GM21619 (cell line): Measurements from ENCODE around the gene MRPS10.
"Not testable (repeated sequence)": the region's sequence is repeated elsewhere in the genome, so short reads cannot be mapped to it uniquely, and the experiment has no call there.

Experiments
- ATAC-seq: cut with Tn5 transposase; IDR thresholded peaks from one replicate; pipeline ENCODE4 v1.9.1; 2021; ENCODE audit not compliant: unreplicated experiment

The MRPS10 gene

DNA sequence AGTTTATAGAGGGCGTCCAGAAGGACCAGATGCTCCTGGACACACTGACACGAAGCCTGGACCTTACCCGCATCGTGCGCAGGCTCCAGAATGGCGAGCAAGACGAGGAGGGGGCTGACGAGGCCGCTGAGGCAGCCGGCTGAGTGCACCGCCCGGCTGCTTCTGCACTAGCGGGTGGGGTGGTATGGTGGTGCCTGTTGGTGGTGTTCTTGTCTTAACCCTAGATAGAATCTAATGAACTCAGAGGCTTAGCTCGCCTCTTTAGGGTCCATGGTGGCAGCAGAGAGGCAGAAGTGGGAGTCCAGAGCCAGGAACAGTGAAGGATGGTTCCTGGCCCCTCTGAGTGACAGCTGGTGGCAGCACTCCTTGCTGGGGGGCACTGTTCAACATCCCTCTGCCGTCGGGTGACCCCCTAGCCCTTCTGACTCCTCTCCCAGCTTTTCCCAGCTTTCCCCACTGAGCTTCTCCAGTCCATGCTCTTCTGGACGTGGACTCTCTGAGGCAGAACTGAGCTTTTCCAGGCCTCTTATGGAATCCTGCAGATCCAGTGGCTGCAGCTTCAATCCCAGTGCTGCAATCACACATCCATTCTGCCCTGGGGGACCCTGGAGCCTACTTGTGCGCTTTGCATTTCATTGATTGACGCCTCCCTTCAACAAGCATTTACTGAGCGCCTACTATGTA is 38.3 kb downstream of the MRPS10 start:
- ATAC-seq = no peak

DNA sequence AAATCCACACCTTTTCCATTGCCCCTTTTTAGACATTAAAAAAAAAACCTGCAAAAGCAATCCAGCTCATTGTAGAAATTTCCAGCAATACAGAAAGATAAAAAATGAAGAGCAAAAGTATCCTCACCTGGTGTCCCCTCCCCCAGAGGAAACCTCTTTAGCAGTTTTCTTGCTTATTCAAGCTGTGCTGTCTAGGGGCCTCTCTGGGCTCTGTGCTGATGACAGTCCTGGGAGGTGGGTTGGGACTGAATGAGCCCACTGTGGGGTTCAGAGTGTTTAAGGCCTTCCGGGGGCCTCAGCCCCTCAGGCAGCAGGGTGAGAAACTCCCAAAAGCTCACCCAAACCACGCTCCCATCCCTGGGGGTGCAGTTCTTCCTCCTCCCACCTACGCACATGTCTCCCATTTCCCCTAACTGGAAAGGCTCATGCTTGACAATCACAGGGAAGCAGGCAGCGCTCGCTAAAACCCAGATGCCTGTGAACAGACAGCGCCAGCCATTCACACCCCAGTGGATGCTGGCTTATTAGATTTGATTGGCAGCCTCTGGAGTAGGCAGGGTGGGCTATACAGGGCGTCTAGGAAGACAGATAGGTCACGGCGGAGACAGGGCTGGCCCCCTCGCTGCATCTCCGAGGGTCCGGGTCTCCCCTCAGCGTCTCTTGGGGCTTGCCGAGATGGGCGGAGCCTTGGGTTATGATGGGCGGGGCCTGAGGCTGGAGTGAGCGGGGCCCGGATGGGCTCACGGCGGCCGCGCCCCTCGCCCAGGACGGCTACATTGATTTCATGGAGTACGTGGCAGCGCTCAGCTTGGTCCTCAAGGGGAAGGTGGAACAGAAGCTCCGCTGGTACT is 39.9 kb downstream of the MRPS10 start:
- no peak for ATAC-seq

DNA sequence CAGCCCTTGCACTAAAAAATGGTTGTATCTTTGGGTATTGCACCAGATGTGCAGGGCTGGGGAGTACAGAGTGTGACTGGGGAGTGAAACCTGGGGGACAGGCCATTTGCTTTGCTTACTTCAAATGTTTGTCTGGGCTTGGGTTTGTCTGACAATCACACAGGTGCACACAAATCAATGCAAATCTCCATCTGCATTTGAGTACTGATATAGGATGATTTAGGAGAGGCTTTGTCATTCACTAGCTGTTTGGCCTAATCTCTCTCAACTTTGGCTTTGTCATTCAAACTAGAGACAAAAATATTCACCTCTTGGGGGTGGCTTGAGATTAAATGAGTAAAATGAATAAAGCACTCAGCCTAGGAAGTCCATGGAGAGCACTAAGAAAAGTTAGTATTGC is 40.7 kb downstream of the MRPS10 start:
- no peak for ATAC-seq

- ATAC-seq = no peak
These were observed 41.8 kb downstream of the MRPS10 start for GRCh38 chr6:42175860-42176259.

DNA sequence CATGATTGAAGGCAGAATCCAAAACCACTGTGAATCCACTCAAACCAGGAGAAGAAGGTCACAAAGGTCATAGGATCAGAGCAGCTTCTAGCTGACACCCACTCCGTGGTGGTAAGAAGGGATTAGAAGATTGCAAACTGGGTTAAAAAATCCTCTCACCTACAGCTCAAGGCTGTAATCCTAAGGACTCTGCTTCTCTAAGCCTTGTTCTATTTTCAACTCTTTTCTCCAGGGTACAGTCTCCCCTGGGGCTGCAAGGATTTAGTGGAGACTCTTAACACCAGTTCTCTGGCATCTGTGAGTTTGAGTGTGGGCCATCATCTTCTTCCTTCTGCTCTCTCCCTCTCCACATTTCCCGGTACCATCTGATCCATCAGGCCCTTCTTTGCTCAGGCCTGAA is 44.6 kb downstream of the MRPS10 start, which contains the start of gene GUCA1A:
GUCA1A (plus strand) TSS at position 264 of the 400 bp plus-strand sequence. CDS start 250 bp downstream, outside the sequence.
- no peak for ATAC-seq

DNA sequence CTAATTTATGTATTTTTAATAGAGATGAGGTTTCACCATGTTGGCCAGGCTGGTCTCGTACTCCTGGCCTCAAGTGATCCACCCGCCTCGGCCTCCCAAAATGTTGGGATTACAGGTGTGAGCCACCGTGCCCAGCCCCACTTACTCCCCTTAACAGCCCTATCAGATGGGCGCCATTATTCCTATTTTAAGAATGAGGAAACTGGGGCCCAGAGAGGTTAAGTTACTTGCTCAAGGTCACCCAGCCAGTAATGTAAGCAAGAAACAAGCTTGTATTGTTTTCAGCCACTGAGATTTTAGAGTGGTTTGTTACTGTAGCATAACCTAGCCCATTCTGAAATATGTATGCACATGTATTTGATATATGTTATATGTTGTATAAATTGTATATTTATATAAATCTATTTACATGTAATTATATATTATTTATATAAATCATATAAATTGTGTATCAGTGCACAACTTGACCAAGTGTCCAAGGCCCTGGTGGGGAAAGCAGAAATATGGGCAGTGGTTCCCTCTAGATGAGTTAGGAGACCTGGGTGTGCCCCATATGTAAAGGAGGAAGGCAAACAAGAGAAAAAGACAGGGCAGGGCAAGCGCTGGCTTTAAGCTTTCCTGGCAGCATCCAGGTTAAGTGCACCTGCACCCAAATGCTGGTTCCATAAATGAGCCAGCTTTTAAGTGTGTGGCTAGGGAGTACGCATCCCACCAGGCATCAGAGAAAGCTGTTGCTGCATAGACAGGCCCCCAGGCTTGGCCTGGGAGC is 45.7 kb downstream of the MRPS10 start:
- no peak for ATAC-seq

DNA sequence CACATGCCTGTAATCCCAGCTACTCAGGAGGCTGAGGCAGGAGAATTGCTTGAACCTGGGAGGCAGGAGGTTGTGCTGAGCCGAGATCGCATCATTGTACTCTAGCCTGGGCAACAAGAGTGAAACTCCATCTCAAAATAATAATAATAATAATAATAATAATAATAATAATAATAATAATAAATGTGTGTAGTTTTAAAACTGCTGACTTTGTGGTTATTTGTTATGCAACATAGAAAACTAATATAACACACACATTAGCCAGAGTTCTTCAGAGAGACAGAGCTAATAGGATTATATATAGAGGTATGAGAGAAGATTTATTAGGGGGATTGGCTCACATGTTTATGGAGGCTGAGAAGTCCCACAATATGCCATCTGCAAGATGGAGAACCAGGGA is 47.9 kb downstream of the MRPS10 start:
- not testable (repeated sequence) for ATAC-seq

- no peak for ATAC-seq
These were observed 49.0 kb downstream of the MRPS10 start for GRCh38 chr6:42168650-42169049.

DNA sequence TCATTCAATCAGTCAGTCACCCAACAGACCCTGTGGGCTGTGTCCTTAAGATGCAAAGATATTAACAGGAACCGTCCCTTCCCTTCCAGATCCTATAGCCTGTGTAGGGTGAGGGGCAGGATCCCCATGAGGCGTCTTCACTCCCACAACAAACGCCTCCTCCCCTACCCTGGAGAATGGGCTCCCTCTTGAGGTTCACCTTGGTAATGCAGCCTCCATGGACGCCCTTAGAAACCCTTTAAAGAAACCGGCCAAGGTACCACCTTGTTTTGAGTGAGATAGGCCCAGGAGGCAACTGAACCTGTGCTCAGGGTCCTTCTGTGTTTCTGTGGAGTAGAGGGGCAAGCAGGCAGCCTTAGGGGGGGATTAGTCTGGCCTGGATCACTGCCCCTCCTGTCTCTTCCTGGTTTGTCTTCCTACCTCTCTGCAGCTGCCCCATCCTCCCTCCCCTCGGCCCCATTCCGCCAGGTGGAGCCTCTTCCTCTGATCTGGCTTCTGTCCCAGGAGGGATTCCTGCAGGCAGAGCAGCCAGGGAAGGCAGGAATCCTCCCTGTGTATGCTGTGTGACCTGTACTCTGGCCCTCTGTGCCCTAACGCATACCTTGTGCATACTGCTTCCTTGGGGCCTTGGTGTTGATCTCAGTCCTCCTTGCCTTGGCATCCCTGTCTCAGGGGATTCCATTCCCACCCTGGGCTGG is 51.1 kb downstream of the MRPS10 start:
- ATAC-seq = no peak

DNA sequence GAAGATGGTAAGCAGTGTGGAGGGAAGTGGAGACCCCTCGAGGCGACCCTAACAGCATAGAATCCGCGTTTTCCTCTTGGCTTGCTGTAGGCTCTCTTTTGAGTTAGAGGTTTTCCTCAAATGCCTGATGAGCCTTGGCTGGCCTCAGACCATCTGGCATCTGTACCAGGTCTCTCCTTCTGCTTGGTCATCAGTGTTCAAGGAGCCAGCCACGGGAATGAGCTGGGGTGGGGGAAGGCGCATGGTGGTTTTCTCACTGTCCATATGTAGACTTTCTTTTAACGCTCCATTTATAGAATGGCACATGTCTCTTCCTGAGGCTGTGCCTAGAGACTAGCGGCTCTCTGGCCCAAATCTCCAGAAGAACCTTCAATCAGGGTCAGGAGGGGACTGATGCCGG is 52.6 kb downstream of the MRPS10 start:
- no peak for ATAC-seq

DNA sequence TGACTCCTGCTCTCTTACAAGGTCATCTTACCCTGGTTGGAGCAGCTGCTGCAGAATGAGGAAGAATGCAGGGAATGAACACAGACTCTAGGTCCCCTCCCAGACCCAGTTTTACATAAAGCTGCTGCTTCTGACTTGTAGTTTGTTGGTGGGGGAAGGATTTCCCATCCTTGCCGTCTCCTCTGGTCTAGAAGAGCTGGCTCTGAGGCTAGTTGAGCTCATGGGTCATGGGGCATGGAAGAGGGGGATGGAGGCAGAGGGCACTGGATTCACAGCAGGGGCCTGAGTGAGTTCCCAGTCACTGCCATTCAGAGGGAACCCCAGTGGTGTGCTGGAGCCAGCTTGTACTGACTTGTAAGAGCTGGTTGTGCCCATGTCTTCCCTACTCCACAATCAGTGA is 53.7 kb downstream of the MRPS10 start:
- no peak for ATAC-seq

DNA sequence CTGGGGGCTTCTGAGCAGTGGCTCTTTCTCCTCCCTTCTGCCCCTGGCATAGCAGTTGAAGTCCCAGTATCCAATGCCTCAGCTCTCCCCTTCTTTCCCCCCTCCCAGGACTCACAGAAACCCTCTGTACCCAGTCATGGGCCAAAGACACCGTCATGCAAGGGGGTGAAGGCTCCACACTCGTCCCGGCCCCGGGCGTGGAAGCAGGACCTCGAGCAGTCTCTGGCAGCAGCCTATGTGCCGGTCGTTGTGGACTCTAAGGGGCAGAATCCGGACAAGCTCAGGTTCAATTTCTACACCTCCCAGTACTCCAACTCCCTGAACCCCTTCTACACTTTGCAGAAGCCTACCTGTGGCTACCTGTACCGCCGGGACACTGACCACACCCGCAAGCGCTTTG is 54.8 kb downstream of the MRPS10 start:
- ATAC-seq = no peak

- ATAC-seq = no peak
These were observed 55.3 kb downstream of the MRPS10 start for GRCh38 chr6:42162384-42162783.

GRCh38 chr6:42159431-42160024 is 58.1 kb downstream of the MRPS10 start:
- no peak for ATAC-seq

DNA sequence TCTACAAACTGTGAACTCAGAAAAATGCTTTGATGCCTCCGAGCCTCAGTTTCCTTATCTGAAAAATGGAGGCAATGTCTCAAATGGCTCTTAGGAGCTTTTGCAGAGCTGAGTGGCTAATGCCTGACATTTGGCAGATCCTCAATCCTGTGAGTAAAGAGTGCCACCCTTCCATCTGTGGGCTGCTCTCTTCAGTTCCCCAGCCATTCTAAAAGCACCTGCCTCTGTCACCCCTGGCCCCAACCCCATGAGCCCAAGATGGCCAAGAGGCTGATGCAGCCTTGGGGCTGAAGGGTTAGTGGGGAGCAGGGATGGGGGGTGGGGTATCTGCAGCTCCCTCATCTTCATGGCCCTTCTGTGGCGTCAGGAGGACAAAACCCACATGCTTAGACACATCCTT is 59.0 kb downstream of the MRPS10 start:
- ATAC-seq = no peak

DNA sequence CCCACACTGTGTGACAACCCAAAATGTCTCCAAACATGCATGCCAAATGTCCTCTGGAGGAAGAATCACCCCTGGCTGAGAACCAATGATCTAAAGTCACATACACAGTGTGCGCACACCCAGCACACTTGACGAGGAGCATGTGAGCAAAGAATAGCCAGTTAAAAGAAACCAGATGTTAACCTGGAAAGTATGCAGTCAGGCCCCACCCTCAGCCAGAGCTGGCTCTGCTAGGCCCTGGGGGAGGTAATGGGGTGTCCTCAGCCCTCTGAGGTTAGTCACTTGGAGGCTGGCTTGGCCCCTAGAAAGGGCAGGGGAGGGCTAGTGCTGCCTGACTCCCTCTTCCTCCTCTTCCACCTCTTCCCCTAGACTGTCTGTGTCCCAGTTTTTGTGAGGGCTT is 59.6 kb downstream of the MRPS10 start:
- no peak for ATAC-seq
